Uterus (tissue), 2 donors: ENCODE data around the gene FRMD5.

Experiments used
- POLR2A ChIP-seq, 2 donors: fragments of 450-650 bp; IDR thresholded peaks; one replicate each; pipeline ENCODE4 v1.6.1; 2016; ENCODE audit warnings: antibody characterized with exemption in 2 of 2, mild to moderate bottlenecking in 1 of 2, moderate library complexity in 1 of 2
- TF ChIP-seq, protein P1 (sequence below), 4 experiments: fragments of 200-600 bp in 2 of 4; fragments of 450-650 bp in 2 of 4; sonication (generic) in 2 of 4; IDR thresholded peaks; one replicate each; pipeline ENCODE4 v1.5.1; 2016 to 2019; ENCODE audit warnings: antibody characterized with exemption in 4 of 4, mild to moderate bottlenecking in 2 of 4, moderate library complexity in 1 of 4

GRCh38 chr15:44130778-44131177 lies 64.3 kb downstream of the FRMD5 start:
- TF ChIP-seq POLR2A (IDR thresholded peaks at IDR 0.05) = no peak
- TF ChIP-seq, protein P1, sequence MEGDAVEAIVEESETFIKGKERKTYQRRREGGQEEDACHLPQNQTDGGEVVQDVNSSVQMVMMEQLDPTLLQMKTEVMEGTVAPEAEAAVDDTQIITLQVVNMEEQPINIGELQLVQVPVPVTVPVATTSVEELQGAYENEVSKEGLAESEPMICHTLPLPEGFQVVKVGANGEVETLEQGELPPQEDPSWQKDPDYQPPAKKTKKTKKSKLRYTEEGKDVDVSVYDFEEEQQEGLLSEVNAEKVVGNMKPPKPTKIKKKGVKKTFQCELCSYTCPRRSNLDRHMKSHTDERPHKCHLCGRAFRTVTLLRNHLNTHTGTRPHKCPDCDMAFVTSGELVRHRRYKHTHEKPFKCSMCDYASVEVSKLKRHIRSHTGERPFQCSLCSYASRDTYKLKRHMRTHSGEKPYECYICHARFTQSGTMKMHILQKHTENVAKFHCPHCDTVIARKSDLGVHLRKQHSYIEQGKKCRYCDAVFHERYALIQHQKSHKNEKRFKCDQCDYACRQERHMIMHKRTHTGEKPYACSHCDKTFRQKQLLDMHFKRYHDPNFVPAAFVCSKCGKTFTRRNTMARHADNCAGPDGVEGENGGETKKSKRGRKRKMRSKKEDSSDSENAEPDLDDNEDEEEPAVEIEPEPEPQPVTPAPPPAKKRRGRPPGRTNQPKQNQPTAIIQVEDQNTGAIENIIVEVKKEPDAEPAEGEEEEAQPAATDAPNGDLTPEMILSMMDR (IDR thresholded peaks at IDR 0.05) = no peak
